Nucleus accumbens (tissue), 56 donors: ENCODE results near the gene ACSL1.

Experiments used
- DNase-seq, 56 donors: peaks; one replicate each; lab custom pipeline; 2025; lab: John Stamatoyannopoulos, UW

The ACSL1 gene

DNA sequence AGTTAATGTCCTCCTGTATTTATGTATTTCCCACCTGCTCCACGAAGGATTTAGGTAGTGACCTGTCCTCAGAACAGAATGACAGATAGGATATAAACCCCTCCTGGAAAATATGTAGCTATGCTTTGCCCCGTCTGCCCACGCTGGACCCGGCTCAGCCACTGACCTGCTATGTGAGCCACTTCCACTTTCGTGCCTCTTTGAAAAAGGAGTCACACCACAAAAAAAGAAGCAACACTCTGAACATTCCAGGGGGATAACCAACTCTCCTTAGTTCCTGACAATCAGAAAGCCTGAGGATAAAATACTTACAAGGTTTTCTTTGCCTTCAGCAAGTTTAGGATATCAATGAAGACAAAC, 11.1 kb downstream of the ACSL1 start:
- DNase-seq, result no peak

DNA sequence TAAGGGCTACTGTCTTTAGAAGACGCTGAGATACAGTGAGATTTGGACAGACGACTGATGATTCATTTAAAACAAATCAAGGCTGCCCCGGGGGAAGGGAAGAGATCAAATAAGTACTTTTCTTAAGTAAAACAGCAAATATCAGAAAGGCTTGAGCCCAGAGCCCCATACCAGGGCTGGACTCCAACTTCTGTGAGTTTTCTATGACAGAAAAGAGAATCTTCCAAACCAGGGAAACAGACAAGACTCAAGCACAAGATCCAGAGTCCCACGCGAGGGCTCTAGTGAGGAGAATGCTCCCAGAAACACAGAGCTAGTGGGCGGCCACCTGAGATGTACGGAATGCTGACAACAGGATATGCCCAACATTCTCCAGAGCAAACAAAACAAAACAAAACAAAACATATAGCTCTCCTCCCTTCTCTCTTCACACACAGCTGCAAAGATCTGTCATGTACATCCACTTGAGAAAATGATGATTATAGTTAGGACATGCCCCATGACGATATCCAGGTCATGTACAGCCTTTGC, 13.1 kb downstream of the ACSL1 start:
- DNase-seq, result no peak

DNA sequence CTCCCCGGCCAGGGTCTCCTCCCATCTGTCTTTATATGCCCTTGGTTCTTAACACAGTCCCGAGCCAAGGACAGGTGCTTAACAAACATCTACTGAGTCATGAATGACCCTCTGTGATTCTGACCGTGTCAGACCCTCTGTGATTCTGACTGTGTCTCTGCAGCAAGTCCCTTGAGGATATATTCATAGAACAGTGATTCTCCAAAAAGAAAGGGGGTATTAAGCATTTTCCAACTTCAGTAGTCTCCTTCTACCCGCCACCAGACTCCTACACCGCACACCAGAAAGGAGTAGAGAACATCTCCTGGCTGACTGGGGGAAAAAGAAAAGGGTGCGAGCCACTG, 13.6 kb downstream of the ACSL1 start:
- no peak for DNase-seq

DNA sequence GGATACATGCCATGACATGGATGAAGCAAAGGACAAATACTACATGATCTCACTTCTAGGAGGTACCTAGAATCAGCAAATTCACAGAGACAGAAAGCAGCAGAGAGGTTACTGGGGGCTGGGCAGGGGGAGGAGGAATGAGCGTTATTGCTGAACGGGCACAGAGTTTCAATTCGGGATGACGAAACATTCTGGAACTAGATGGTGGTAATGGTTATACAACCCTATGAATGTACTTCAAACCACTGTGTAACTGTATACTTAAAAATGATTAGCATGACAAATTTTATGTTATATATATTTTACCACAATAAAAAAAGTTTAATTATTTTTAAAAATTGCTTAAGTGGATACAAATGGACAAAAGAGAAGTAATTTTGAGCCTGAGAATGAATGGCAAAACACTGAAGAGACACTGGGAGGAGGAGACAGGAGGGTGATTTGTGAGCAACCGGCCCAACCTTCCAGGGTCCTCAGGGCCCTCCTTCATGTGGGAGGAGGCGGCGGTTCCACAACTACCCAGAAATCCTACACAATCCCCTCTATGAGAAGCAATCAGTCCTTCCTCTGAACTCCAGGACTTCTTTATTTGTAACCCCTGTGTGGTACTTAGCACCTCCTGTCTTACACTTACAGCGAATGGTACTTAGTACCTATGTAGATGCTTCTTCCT, 14.1 kb downstream of the ACSL1 start:
- DNase-seq, result no peak

DNA sequence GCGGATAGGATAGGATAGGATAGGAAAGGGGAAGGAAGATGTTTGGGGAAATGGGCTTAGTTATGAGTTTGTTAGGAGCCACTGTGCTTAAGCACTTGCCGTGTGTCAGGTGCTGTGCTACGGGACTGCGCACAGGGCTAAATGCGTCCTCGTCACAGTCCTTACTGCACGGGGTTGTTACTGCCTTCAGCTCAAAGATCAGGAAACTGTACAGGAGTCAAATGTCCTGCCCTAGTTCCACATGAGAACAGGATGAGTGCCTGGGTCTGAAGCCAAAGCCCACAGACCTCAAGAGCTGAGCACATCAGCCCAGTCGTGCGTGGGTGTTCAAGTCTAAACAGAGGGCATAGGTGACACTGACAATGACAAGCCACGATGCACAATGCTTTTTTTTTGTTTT, 15.0 kb downstream of the ACSL1 start:
- DNase-seq, result no peak

DNA sequence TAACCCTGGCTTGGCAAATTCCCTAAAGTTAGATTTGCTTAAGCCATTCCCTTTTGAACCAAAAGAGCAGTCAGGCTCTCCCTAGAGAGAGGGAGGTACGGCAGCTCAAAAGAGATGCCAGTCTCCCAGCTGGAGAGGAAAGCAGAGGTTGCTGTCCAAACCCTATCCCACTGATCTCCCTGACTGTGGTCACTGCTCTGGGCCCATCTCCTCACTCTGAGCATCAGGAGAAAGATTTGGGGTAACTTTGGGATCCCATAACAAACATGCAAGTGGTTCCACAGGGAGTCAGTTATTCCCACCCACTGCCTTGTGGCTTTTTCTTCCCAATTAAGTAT, 17.1 kb downstream of the ACSL1 start:
- peak in 1 of 56 donors; percentile 66 for DNase-seq

DNA sequence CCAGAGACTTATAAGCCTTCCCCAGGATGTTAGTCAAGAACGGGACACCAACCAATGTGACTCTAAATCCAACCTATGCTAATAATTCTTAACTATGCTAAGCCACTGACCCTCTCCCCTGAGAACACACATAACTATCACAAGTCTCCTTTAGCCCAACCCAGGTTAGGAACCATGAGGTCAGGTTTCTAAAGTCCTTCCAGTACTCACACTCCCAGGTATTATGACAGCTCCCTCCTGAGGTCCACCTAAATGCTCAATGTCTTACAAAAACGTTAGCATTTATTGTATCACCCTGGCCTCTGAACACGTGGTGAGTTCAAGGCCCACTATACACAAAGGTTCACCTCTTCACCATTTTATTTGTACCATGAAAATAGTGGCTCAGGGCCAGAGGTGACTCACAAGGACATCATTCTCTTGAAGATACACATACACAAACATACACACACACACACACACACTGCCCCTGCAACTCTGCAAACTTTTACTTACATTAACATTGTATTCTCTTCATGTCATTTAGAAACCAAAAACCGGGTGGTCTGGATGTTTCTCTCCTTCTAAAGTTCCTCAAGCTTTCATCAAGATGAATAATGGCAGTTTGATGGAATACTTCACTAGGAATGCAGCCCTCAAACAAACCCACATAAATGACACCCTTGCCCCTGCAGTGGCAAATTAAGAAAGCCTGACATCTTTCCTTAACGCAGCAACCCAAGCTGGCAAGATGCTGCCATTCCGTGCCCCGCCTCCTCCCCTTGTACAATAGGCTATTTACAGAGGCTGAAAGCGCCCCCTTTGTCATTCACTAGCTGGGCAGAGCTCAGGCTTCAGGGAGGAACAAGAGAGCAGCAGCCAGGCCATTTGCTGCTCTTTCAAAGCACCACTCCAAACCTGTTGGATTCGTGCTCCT, 17.7 kb downstream of the ACSL1 start:
- DNase-seq, result peak in 55 of 56 donors; percentile 15 to 91 (median 77)

DNA sequence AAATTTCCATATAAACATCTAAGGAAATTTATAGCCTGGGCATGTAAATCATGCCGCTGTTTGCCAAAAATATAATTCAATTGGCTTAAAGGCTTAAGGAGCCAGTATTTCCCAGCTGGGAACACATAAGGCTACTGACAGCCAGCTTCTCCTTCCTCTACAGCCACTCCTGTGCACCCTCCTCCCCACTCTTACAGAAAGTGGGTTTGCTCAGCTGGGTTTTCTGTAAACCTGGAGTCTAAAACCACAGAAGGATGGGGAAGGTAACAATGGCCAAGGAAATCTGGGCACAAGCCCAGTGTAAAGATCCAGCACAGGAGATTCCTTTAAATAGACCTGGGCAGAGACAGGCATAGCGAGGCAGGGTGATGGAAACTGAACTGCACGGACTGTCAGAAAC, 18.5 kb downstream of the ACSL1 start:
- peak in 5 of 56 donors; percentile 15 to 32 (median 24) for DNase-seq

DNA sequence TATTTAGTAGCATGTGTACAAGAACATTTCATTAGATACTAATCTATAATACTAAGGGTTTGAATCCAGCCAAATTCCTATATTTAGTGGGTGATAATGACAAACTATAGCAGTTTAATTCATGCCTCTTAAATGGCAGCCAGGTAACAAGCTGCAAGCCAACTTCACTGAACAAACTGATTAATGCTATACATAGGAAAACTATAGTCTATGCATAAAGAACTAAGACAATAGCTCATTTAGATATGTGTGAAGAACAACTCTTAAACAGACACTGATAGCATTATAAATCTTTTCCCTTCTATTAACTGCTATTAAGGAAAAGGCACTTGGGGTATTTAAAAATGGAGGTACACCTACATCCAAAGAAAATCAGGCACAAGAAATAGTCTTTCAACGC, 19.1 kb downstream of the ACSL1 start:
- DNase-seq, result no peak

DNA sequence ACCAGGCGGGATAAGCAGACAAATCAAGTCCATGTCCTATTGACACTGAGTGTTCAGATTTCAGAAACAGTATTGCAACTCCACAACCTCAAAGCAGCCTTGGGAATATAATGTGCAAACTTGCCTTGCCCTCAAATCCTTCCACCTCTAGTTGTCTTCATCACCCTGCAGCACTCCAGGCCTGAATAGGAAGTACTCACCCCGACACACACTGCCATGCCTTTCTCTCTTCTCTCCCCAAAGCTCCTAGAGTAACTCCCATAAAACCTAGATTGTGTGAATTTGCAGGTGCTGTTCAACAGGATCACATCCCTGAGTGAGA, 19.6 kb downstream of the ACSL1 start:
- peak in 4 of 56 donors; percentile 15 to 66 (median 57) for DNase-seq

DNA sequence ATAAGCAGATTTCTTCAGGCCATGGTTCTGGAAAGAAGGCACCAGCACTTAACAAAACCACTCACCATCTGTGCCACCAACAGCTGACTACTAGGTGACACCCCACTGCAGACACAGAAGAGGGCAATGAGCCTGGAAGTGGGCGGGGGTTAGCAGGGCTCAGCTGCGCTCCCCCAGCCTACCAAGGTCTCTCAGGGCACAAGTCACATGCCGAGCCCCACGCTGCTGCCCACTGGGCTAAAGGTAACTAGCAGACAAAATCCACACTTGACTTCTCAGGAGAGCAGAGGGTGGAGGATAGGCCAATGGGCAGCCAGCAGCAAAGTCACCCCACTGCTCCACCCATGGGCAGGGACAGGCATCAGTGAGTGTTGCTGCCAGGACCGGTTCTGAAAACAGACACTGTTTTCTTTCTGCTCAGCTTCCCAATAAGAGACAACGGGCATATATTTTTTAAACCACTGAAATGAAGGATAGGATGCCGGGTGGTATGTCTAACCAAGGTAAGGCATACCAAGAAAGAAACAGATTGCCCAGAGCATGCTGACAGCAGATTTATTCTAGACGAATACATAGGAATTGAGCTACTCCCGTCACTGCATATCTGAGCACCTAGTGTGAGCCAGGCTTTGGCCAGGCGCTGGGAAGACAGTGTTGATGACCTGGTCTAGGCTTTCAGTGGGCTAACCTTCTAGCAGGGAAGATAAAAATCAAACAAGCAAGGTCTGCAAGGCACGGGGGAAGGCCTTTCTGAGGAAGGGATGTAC, 20.1 kb downstream of the ACSL1 start:
- DNase-seq, result peak in 50 of 56 donors; percentile 15 to 84 (median 59)

DNA sequence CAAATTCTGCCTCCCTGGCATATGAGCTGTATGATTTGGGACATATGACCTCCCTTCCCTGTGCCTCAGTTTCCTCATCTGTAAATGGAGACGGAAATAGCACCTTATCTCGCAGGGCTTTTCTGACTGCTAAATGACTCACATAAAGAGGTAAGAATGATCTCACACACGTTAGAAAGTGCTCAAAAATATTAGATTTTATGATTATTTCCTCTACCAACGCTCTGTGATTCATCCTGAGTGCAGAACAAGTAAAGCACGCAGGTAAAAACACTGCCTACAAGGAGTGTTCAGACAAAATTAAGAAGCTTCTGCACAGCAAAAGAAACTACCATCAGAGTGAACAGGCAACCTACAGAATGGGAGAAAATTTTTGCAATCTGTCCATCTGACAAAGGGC, 21.1 kb downstream of the ACSL1 start:
- DNase-seq, result peak in 2 of 56 donors; percentile 17 to 28

DNA sequence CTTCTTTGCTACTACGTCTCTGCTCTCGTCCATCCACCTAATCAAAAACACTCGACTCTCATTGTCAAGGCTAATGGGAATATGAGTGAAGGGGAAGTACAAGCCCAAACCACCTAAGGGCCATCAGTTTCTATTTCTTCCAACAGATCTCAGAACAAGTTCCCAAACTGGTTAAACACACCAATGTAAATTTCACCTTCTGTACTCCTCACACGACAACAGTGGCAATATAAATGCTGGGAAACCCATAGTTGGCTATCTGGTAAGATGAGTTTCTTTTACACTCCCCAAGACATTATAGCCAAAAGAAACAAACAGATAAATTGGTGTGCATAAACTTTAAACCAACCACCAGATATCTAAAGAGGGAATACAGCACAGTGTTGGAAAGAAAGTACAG, 21.9 kb downstream of the ACSL1 start:
- DNase-seq, result no peak

DNA sequence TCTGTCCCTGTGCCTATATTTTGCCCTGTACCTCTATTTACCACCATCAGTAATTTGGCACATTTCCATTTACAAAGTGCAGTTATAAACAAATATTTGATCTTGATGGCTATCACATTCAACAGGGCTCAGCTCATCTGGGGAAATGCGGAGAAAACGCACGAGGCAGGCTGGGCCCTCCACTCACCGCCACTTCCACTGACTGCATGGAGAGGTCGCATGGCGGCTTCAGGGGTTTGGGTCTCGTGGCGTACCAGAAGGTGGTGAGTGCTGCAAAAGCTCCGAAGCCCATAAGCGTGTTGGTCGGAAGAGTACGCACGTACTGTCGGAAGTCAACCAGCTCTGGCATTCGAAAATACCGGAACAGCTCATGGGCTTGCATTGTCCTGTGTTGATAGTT, 22.6 kb downstream of the ACSL1 start:
- DNase-seq, result no peak

DNA sequence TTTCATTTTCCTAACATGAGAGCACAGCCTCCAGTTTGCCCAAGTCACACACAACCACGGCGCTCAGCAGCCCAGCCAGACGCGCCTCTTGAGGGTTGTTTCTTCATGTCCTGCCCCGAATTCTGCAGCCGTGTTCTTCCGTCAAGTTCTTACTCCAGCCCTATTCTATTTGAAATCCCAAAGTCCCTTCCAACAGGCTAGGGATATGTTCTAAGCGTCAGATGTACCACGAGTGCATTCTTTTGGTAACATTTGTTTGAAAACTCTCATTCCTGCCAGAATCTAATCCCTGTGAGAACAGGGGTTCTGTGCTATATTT, 23.1 kb downstream of the ACSL1 start:
- no peak for DNase-seq

DNA sequence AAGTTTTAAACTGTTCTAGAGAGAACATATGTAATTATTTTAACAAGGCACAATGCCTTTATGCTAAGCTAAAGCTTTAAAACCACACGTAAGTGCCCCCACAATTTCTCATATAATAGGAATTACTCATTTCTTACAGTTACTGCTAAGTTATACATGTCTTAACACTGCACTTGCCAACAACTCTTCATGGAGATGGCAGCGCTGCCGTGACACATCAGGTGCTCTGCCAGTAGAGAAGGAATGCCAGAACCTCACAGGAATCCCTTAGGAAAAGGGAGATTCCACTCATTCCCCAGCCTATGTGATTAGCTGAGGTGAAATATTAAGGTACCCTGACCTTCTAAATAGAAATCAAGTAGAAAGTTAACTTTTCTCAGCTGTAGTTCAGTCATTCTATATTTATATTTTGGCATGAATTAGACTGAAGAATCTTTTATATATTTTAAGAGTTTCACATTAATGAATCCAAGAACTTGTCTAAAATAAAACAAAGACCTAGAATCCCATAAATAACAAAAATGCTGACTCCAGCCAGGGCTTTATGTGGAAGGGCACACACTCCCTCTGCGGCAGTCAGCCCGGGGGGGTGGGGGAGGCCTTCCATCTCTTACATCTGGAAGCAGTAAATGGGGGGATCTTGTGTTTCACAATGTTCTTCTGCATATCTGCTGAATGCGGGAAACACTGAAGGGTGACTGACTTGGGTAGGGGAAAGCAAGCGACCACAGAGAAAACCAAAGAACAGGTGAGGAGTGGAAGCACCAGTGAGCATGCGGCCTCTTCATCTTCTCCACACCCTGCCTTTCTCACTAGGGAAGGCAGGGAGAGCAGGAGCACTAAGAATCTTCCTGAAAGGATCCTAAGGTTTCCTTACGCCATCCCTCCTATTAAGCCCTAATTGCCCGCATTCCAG, 23.7 kb downstream of the ACSL1 start:
- DNase-seq, result peak in 17 of 56 donors; percentile 9 to 51 (median 32)

DNA sequence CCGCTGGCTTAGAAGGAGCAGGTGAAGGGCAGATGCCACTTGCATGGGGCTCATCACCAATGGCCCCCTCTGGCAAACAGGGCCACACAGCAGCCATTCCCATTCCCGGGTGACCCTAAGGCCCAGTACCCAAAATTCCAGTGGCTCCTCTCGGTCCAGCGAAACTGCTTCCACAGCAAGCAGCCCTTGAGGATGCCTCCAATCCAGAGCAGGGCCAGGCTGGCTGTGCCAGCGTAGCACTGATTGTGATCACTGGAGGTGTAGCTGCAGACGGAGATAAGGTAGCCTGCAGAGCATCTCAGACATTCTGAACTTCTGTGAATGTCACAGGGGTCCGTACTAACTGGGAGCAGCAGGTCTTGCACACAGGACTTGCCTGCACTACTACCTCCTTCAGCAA, 27.3 kb downstream of the ACSL1 start:
- no peak for DNase-seq

DNA sequence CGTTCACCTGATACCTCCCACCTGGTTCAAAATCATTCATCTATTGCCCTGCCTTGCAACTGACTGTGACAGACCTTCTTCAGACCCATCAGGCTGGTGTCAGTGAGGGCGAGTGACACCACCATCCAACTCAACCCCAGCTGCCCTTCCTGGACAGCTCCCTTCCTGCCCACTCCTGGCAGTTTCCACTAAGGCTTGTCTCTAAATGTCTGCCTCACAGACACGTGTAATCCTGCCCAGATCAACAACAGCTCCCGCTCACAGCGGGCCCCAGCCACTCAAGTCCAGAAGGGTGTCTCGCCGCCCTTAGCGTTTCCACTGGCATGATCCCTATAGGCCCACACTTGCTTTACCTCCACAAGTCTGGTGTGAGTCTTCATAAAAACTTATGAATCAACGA, 28.9 kb downstream of the ACSL1 start:
- DNase-seq, result no peak

DNA sequence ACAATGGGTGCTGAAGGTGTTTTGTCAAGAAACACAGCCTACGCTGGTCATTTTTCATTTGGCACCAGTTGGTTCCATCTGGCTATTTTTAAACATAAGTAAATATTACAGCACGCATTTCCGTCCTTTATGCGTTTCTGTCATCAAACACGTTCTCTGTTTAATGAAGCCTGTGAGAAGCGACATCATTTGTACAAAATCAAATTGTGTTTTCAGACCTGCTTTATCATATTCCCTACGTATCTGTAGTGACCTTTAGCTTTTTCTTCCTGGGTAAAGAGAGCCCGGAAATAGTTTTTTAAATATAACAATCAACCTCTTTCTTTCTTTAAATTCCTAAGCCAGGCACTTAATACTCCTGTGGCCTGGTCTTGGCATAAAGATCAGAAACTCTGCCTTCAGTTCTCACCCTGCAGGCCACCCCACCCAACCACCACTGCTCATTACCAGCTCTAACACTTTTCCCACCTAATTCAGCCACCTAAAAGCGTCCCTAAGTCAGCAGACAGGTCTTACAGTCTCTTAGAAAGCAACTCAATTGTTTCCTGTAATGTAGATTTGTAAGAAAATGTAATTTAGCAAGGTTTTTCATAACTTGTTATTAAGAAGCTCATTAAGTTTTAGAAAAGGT, 30.4 kb downstream of the ACSL1 start:
- DNase-seq, result no peak

DNA sequence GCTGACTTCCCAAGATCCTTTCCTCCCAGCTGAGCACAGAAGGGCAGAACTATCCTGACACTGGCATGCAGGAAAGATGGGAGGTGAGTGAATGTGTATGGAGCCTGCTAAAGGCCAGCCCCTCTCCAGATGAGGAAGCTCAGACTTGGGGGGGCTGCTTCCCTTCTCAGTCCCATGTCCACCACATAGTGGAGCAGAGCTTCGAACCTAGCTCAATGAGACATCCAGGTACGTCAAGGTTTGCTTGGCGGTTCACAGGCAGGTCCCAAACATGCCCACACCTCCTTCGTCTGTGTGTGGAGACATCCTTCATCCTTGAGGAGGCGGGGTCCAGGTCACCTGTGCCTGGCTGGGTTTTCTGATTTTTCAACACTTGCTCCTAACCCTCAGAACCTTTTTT, 31.3 kb downstream of the ACSL1 start:
- no peak for DNase-seq
